GM21723 (cell line): ENCODE measurements around the gene FAP.

ENCODE experiments used
- ATAC-seq: cut with Tn5 transposase; IDR thresholded peaks from one replicate; pipeline ENCODE4 v1.9.1; 2021; ENCODE audit warnings: mild to moderate bottlenecking, moderate library complexity; ENCODE audit not compliant: unreplicated experiment

Gene FAP

GRCh38 chr2:162197069-162197825 is 46.0 kb downstream of the FAP start:
- no peak for ATAC-seq

- ATAC-seq, result no peak
These were observed 46.6 kb downstream of the FAP start for GRCh38 chr2:162196638-162197037.

GRCh38 chr2:162188451-162188850 is 54.8 kb downstream of the FAP start:
- no peak for ATAC-seq

GRCh38 chr2:162185541-162186232 is 57.6 kb downstream of the FAP start:
- no peak for ATAC-seq

- no peak for ATAC-seq
These were observed 58.3 kb downstream of the FAP start for GRCh38 chr2:162184821-162185450.

GRCh38 chr2:162184359-162184758 is 58.9 kb downstream of the FAP start:
- no peak for ATAC-seq

GRCh38 chr2:162182395-162182794 is 60.9 kb downstream of the FAP start:
- ATAC-seq, result no peak

- no peak for ATAC-seq
These were observed 65.9 kb downstream of the FAP start for GRCh38 chr2:162177301-162177700.

- no peak for ATAC-seq
These were observed 67.5 kb downstream of the FAP start for GRCh38 chr2:162175714-162176113.

- ATAC-seq, result no peak
These were observed 68.5 kb downstream of the FAP start for GRCh38 chr2:162174746-162175145.

GRCh38 chr2:162172802-162173370 is 70.4 kb downstream of the FAP start:
- ATAC-seq, result no peak

GRCh38 chr2:162166745-162167144 is 76.5 kb downstream of the FAP start:
- ATAC-seq, result no peak

GRCh38 chr2:162166174-162166573 is 77.1 kb downstream of the FAP start:
- ATAC-seq, result no peak

GRCh38 chr2:162164802-162165201 is 78.4 kb downstream of the FAP start:
- ATAC-seq, result no peak

- ATAC-seq, result no peak
These were observed 83.8 kb downstream of the FAP start for GRCh38 chr2:162159446-162159845.

GRCh38 chr2:162156149-162156548 is 87.1 kb downstream of the FAP start:
- no peak for ATAC-seq

- no peak for ATAC-seq
These were observed 88.2 kb downstream of the FAP start for GRCh38 chr2:162155093-162155492.

- peak; percentile 94 for ATAC-seq
These were observed 89.5 kb downstream of the FAP start for GRCh38 chr2:162153608-162154224.

- no peak for ATAC-seq
These were observed 91.1 kb downstream of the FAP start, which contains the start of gene GCG for GRCh38 chr2:162152147-162152546. Gene GCG (minus strand): TSS chr2:162152247. CDS start chr2:162149178, 3,069 bp downstream.

- no peak for ATAC-seq
These were observed 93.3 kb downstream of the FAP start for GRCh38 chr2:162149940-162150339.

- ATAC-seq, result no peak
These were observed 93.8 kb downstream of the FAP start for GRCh38 chr2:162149466-162149865.
